ENCODE data around the gene GATAD2B. TPM values are rescaled to one million over a fixed set of nuclear protein-coding genes. Genes with fewer than 3 reads are reported as not detected.

The GATAD2B gene
- total RNA-seq, 1 donor from 2014 or later = 12.2 TPM

DNA sequence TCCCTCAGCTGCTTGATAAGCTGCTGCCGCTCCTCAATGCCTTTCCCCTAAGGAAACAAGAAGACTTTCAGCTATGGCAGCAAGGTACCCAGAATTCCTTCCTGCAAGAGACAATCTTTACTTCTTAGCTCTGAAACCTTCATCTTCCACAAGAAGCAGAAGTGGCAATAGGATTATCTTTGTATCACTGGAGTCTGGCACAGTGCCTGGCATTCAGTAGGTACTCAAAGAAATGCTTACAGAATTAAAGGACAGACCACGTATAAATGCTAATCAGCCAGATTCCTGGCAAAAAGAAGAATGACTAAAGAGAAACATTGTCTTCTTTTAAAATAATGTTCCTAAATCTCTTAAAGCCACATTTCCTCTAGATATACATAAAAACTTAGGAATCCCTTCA is 103.9 kb downstream of the GATAD2B start:
- TF ChIP-seq, protein P1, sequence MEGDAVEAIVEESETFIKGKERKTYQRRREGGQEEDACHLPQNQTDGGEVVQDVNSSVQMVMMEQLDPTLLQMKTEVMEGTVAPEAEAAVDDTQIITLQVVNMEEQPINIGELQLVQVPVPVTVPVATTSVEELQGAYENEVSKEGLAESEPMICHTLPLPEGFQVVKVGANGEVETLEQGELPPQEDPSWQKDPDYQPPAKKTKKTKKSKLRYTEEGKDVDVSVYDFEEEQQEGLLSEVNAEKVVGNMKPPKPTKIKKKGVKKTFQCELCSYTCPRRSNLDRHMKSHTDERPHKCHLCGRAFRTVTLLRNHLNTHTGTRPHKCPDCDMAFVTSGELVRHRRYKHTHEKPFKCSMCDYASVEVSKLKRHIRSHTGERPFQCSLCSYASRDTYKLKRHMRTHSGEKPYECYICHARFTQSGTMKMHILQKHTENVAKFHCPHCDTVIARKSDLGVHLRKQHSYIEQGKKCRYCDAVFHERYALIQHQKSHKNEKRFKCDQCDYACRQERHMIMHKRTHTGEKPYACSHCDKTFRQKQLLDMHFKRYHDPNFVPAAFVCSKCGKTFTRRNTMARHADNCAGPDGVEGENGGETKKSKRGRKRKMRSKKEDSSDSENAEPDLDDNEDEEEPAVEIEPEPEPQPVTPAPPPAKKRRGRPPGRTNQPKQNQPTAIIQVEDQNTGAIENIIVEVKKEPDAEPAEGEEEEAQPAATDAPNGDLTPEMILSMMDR (IDR thresholded peaks at IDR 0.05; ENCODE audit: insufficient read depth, low read length, poor library complexity, severe bottlenecking) = no peak
- Histone ChIP-seq H3K27me3 (ENCODE audit: control insufficient read depth, insufficient read depth, low read length) (no peaks in the 10 kb centered on the region), H3K4me3 (ENCODE audit: low read depth, low read length) (no peak overlapping the region), H3K36me3 (ENCODE audit: control insufficient read depth, insufficient read depth, low read length) (peaks cover 5% of the 10 kb centered on the region)
- no peak for DNase-seq (ENCODE audit: low read depth)

DNA sequence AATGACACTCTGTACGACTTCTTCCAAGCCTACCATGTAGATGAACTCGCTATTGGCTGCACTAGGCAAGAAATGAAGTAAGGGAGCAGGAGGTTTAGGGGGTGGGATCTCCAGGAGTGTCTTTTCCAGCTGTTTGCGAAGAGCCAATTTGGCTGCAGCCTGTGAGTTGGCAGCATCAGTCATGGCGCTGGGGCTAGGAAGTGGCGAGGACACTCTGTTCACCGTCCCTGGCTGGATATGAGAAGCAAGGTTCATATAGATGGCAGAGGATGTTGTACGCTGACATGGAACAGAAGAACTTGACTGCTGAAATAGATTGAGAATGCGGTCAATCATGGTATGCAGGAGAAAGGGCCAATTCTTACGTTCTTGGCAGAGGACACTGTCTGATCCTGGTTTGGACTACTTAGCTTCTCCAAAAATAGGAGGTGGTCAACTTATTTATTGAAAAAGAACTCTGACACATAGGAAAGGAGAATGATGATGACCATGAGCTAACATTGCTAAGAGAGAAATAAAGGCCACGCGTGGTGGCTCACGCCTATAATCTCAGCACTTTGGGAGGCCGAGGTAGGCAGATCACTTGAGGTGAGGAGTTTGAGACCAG is 106.4 kb downstream of the GATAD2B start:
- no peaks in the 10 kb centered on the region for H3K27me3 ChIP-seq (ENCODE audit: control insufficient read depth, insufficient read depth, low read length)
- H3K36me3 ChIP-seq (ENCODE audit: control insufficient read depth, insufficient read depth, low read length) = peaks cover 5% of the 10 kb centered on the region
- TF ChIP-seq, protein P1 (IDR thresholded peaks at IDR 0.05; ENCODE audit: insufficient read depth, low read length, poor library complexity, severe bottlenecking) = no peak
- DNase-seq (ENCODE audit: low read depth) = no peak
- no peak overlapping the region for H3K4me3 ChIP-seq (ENCODE audit: low read depth, low read length)

- Histone ChIP-seq H3K27me3 (ENCODE audit: control insufficient read depth, insufficient read depth, low read length) (no peaks in the 10 kb centered on the region), H3K4me3 (ENCODE audit: low read depth, low read length) (no peak overlapping the region), H3K36me3 (ENCODE audit: control insufficient read depth, insufficient read depth, low read length) (no peaks in the 10 kb centered on the region)
- DNase-seq (ENCODE audit: low read depth) = no peak
- TF ChIP-seq, protein P1 (IDR thresholded peaks at IDR 0.05; ENCODE audit: insufficient read depth, low read length, poor library complexity, severe bottlenecking) = no peak
Measured at GRCh38 chr1:153805886-153806719, 116.7 kb downstream of the GATAD2B start.

DNA sequence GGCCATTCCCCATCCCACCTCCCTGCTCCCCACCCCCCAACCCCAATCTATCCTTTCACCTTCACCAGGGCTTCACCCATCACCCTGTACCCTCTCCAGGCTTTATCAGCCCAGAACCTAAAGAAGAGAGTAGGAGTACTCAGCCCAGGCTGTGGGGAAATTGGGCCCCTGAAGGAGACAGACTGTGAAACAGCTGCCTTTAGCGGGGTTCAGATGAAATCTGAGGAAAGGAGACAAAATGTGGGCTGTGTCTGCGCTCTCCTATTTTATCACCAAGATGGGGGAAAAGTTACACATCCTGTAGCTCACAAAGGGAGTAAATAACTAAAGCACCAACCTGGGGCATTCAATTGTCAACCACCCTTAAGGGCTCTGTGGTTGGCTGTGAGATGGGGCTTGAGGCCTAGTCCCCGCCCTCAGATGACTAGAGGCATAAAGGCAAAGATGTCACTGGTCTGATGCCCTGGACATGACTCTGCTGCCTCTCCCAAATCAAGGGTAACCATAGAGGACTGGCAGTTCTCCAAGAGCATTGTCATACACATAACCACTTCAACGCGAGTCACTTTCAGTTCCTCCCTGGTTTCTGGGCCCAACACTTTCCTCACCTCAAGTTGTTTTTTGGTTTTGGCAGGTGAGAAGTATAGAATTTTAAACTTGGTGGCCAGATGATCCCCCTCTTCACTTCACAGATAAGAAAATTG is 117.6 kb downstream of the GATAD2B start:
- TF ChIP-seq, protein P1 (IDR thresholded peaks at IDR 0.05; ENCODE audit: insufficient read depth, low read length, poor library complexity, severe bottlenecking) = no peak
- peaks cover 1% of the 10 kb centered on the region for H3K36me3 ChIP-seq (ENCODE audit: control insufficient read depth, insufficient read depth, low read length)
- no peaks in the 10 kb centered on the region for H3K27me3 ChIP-seq (ENCODE audit: control insufficient read depth, insufficient read depth, low read length)
- H3K4me3 ChIP-seq (ENCODE audit: low read depth, low read length) = no peak overlapping the region
- DNase-seq (ENCODE audit: low read depth) = peak; percentile 75

DNA sequence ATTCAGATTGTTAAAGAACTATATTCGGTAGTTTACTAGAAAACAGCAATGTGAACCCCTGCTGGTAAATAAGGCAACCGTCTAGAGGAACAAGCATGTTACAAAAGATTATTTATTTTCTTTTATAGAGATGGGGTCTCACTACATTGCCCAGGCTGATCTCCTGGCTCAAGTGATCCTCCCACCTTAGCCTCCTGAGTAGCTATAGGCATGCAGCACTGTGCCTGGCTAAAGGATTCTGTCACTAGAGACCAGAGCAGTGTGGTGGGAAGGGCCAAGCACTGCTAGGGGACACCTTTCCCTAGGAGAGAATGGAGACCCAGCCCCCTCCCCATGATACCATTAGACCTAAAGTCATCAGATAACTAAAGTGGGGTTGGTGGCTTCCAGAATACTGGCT is 118.7 kb downstream of the GATAD2B start:
- Histone ChIP-seq H3K27me3 (ENCODE audit: control insufficient read depth, insufficient read depth, low read length) (no peaks in the 10 kb centered on the region), H3K4me3 (ENCODE audit: low read depth, low read length) (no peak overlapping the region), H3K36me3 (ENCODE audit: control insufficient read depth, insufficient read depth, low read length) (peaks cover 1% of the 10 kb centered on the region)
- TF ChIP-seq, protein P1 (IDR thresholded peaks at IDR 0.05; ENCODE audit: insufficient read depth, low read length, poor library complexity, severe bottlenecking) = no peak
- no peak for DNase-seq (ENCODE audit: low read depth)

All from kidney epithelial cell (primary cell).